NCI-H1417 treated with DMSO at 0.1 percent for 48 hours (cell line): Measurements from ENCODE around the gene MYCBPAP.

Experiments
- DNase-seq: peaks from one replicate; lab custom pipeline; 2025; lab: John Stamatoyannopoulos, UW

Gene MYCBPAP

GRCh38 chr17:50572541-50572940, 64.3 kb downstream of the MYCBPAP start:
- DNase-seq, result no peak

GRCh38 chr17:50573866-50574611, 65.8 kb downstream of the MYCBPAP start:
- DNase-seq, result no peak

- no peak for DNase-seq
Observed at GRCh38 chr17:50575581-50576210, 67.5 kb downstream of the MYCBPAP start.

GRCh38 chr17:50576864-50577263, 68.6 kb downstream of the MYCBPAP start:
- DNase-seq, result no peak

- no peak for DNase-seq
Observed at GRCh38 chr17:50577451-50577954, 69.3 kb downstream of the MYCBPAP start.

GRCh38 chr17:50578173-50578572, 69.9 kb downstream of the MYCBPAP start:
- DNase-seq, result no peak

GRCh38 chr17:50579399-50579798, 71.2 kb downstream of the MYCBPAP start:
- no peak for DNase-seq

- no peak for DNase-seq
Observed at GRCh38 chr17:50580646-50581045, 72.4 kb downstream of the MYCBPAP start.
